Osteoblast (primary cell): Measurements from ENCODE around the gene DHRSX. TPM values are rescaled to one million over a fixed set of nuclear protein-coding genes. Genes with fewer than 3 reads are reported as not detected.
"Not testable (repeated sequence)": the region's sequence is repeated elsewhere in the genome, so short reads cannot be mapped to it uniquely, and the experiment has no call there.

Experiments
- DNase-seq: peaks from one replicate; pipeline ENCODE4 v3.0.0; 2011; ENCODE audit warnings: low spot score, mixed read lengths; ENCODE audit not compliant: insufficient read length; ENCODE audit errors: missing footprints
- H2AFZ ChIP-seq: 2 replicates; pipeline ENCODE4 v1.6.0; 2011; ENCODE audit warnings: mild to moderate bottlenecking, low read length
- H3K27ac ChIP-seq: 2 replicates; pipeline ENCODE4 v1.5.1; 2011; ENCODE audit warnings: mild to moderate bottlenecking, low read depth, low read length, moderate library complexity
- H3K27me3 ChIP-seq: 2 replicates; pipeline ENCODE4 v1.6.0; 2012; ENCODE audit warnings: mild to moderate bottlenecking, control low read depth, inconsistent platforms, low read length, moderate library complexity; ENCODE audit not compliant: insufficient read depth
- H3K36me3 ChIP-seq: 2 replicates; pipeline ENCODE4 v1.5.1; 2011; ENCODE audit warnings: mild to moderate bottlenecking, low read length, control low read depth, moderate library complexity; ENCODE audit not compliant: insufficient read depth
- H3K4me1 ChIP-seq: 2 replicates; pipeline ENCODE4 v1.5.1; 2011; ENCODE audit warnings: mild to moderate bottlenecking, low read length, control low read depth, moderate library complexity; ENCODE audit not compliant: insufficient read depth
- H3K4me2 ChIP-seq: 2 replicates; pipeline ENCODE4 v1.6.0; 2011; ENCODE audit warnings: mild to moderate bottlenecking, low read length; ENCODE audit not compliant: insufficient read depth
- H3K4me3 ChIP-seq: fragments of 200-600 bp; sonication (generic); 3 replicates; pipeline ENCODE4 v1.5.1; 2012; ENCODE audit warnings: mild to moderate bottlenecking, low read length, inconsistent platforms; ENCODE audit not compliant: insufficient read depth
- H3K79me2 ChIP-seq: 2 replicates; pipeline ENCODE4 v1.6.0; 2012; ENCODE audit warnings: mild to moderate bottlenecking, low read length, control low read depth, inconsistent platforms; ENCODE audit not compliant: insufficient read depth
- H3K9me3 ChIP-seq: 2 replicates; pipeline ENCODE4 v1.5.1; 2011; ENCODE audit warnings: low read depth, low read length, control low read depth
- H4K20me1 ChIP-seq: 2 replicates; pipeline ENCODE4 v1.6.0; 2012; ENCODE audit warnings: mild to moderate bottlenecking, low read length, control low read depth; ENCODE audit not compliant: insufficient read depth
- CTCF ChIP-seq: IDR thresholded peaks from 2 replicates; pipeline ENCODE4 v1.5.1; 2011; ENCODE audit warnings: mild to moderate bottlenecking, low read depth, low read length, moderate library complexity; ENCODE audit errors: extremely low read depth
- total RNA-seq: library from RNA; depleted of rRNA; stranded (reverse); fragments of >200 nt; gene quantifications from 2 replicates; pipeline ENCODE4 v1.2.3, GENCODE V29; 2012

DHRSX gene
- total RNA-seq, 1 donor, result 37.6 TPM

GRCh38 chrX:2520539-2520938 lies 19.8 kb upstream of the DHRSX start:
- H3K4me2 ChIP-seq, result no peak overlapping the region
- H3K4me1 ChIP-seq, result no peaks in the 10 kb centered on the region
- H3K79me2 ChIP-seq, result no peaks in the 10 kb centered on the region
- H3K27me3 ChIP-seq, result no peaks in the 10 kb centered on the region
- no peak for DNase-seq
- no peak overlapping the region for H2AFZ ChIP-seq
- H3K36me3 ChIP-seq, result no peaks in the 10 kb centered on the region
- H3K9me3 ChIP-seq, result no peaks in the 10 kb centered on the region
- no peak overlapping the region for H3K27ac ChIP-seq
- H4K20me1 ChIP-seq, result no peaks in the 10 kb centered on the region
- H3K4me3 ChIP-seq, result no peak overlapping the region
- no peak for TF ChIP-seq CTCF

GRCh38 chrX:2519638-2520037 lies 18.9 kb upstream of the DHRSX start:
- not testable (repeated sequence) for H3K27ac ChIP-seq, DNase-seq, H3K4me3 ChIP-seq, H3K9me3 ChIP-seq, H3K4me2 ChIP-seq, H3K79me2 ChIP-seq, H2AFZ ChIP-seq, H4K20me1 ChIP-seq, H3K27me3 ChIP-seq, H3K36me3 ChIP-seq, H3K4me1 ChIP-seq

- Histone ChIP-seq H3K27me3 (peaks cover 4% of the 10 kb centered on the region), H2AFZ (no peak overlapping the region), H3K9me3 (no peaks in the 10 kb centered on the region), H3K27ac (no peak overlapping the region), H3K36me3 (no peaks in the 10 kb centered on the region), H3K4me3 (no peak overlapping the region), H3K79me2 (no peaks in the 10 kb centered on the region), H3K4me2 (no peak overlapping the region), H4K20me1 (no peaks in the 10 kb centered on the region), H3K4me1 (no peaks in the 10 kb centered on the region)
- no peak for DNase-seq
- no peak for TF ChIP-seq CTCF
Measured at GRCh38 chrX:2517055-2517454, 16.3 kb upstream of the DHRSX start.

GRCh38 chrX:2516623-2517022 lies 15.8 kb upstream of the DHRSX start:
- no peaks in the 10 kb centered on the region for H4K20me1 ChIP-seq
- no peak for DNase-seq
- no peak overlapping the region for H2AFZ ChIP-seq
- H3K9me3 ChIP-seq, result no peaks in the 10 kb centered on the region
- H3K27ac ChIP-seq, result no peak overlapping the region
- no peaks in the 10 kb centered on the region for H3K4me1 ChIP-seq
- H3K27me3 ChIP-seq, result peaks cover 6% of the 10 kb centered on the region
- no peak overlapping the region for H3K4me2 ChIP-seq
- TF ChIP-seq CTCF, result no peak
- H3K79me2 ChIP-seq, result no peaks in the 10 kb centered on the region
- H3K4me3 ChIP-seq, result no peak overlapping the region
- no peaks in the 10 kb centered on the region for H3K36me3 ChIP-seq
